GM18526 (cell line): ENCODE data around the gene CT45A1.
"Not testable (repeated sequence)": the region's sequence is repeated elsewhere in the genome, so short reads cannot be mapped to it uniquely, and the experiment has no call there.

Source experiments
- POLR2A ChIP-seq: IDR thresholded peaks from 3 replicates; pipeline ENCODE4 v1.6.1; 2011; ENCODE audit not compliant: insufficient read length; ENCODE audit errors: extremely low read depth

CT45A1 gene, protein sequence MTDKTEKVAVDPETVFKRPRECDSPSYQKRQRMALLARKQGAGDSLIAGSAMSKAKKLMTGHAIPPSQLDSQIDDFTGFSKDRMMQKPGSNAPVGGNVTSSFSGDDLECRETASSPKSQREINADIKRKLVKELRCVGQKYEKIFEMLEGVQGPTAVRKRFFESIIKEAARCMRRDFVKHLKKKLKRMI

DNA sequence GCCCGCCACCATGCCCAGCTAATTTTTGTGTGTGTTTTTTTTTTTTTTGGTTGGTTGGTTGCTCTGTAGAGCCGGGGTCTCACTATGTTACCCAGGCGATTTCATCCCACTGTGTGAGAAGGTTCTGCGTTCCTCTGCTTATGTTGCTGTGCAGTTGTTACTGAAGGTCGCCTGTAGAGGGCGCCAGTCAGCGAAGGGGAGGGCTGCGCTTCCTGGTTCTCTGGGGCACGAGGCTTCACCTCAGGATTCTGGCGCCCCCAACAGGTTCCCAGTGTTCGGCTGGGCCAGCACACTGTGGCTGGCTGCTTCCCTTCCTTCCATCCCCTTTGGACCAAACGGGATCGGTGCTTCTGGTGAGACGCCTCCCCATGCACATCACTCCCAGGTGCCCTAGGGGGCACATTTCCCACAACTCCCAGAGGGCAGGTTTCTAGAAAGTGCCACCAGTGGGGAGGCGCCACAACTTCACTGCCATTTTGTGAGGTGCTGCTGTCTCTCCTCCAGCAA, at the start of gene CT45A1:
TSS of gene CT45A1 (plus strand) at position 457 of the 507 bp plus-strand sequence. CDS start 5,302 bp downstream, outside the sequence.
- TF ChIP-seq POLR2A = not testable (repeated sequence)

DNA sequence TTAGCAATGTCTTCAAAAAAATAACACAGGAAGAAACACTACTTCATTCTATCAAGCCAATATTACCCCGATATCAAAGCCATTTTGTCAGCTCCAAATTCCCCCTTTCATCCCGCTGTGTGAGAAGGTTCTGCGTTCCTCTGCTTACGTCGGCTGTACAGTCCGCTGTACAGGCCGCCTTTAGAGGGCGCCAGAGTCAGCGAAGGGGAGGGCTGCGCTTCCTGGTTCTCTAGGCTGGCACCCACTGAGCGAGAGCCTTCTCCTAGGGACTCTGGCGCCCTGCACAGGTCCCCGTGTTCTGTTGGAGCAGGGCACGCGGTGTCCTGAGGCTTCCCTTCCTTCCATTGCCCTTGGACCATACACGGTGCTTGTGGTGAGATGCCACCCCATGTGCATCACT, 25.3 kb upstream of the CT45A1 start:
- TF ChIP-seq POLR2A = no peak

DNA sequence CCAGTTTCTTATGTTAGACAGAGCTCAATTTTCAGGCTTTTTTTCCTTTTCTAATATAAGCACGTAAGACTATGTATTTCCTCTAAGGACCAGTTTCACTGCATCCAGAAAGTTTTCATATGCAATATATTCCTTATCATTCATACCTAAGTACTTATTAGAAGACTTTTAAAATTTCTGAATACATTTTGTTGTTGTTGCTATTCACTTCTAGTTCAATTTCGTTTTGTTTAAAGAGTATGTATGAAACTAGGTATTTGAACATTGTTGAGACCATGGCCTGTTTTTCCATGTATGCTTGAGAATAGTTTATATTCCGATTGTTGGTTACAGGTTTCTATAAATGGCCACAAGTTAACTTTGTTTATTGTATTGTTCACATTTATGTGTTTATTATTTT, 18.0 kb upstream of the CT45A1 start:
- TF ChIP-seq POLR2A = no peak

DNA sequence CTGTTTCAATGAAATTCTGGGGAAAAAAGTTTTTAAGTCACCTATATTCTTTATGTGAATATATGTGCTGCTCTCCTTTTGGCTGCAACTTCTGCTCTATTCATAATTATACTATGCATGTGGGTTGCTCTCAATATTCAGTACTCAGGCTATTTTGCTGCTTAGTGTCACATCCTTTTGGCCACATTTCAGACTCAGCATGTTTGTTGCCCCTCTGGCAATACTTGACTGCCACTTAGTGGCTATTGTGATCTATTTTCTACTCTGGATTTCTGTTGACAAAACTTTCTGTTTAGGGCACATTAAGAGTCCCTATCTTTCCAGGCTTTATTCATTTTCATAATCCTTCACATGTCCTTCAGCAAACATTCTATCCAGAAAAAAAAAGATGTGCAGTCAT, 15.8 kb upstream of the CT45A1 start:
- no peak for TF ChIP-seq POLR2A

DNA sequence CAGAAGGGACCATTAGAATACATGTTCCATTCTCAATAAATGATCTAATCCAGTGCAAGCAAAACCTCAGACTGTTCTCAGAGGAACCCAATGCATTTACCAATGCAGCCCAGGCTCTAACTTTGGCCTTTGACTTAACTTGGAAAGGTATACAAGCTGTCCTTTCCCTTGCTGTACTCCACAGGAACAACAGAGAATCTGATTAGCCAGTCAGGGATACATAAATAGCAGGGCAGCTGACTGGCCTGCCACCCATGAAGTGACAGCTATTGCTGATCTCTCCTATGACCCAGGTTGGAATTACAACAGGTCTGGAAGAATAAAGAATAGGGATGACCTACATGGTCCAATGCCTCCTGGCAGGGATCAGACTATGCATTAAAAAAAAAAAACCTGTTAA, 14.5 kb upstream of the CT45A1 start:
- TF ChIP-seq POLR2A = no peak

DNA sequence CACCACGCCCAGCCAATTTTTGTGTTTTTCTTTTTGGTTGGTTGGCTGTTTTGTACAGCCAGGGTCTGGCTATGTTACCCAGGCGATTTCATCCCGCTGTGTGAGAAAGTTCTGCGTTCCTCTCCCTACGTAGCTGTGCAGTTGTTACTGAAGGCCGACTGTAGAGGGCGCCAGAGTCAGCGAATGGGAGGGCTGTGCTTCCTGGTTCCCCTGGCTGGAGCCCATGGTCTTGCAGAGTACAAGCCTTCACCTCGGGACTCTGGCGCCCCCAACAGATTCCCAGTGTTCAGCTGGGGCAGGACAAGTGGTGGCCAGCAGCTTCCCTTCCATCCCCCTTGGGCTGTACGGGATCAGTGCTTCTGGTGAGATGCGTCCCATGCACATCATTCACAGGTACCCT, 5.6 kb upstream of the CT45A1 start:
- no peak for TF ChIP-seq POLR2A

DNA sequence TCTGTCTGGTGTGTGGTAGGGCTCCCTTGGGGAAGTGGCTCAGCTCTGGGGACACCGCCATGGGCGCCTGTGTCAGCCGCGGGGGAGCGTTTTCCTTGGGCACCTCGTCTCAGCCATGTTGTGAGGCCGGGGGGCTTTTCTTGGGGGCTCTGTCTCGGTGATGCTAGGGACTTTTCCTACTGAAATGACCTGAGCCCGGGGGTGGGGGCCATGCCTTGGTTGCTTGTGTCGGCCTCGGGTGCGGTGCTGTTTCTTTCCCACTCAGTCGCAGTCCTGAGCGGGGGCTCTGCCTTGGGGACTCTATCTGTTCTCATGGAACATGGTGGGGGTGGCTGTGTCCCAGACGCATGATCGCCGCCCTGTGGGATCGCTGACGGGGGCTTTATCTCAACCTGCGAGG, 356 bp downstream of the CT45A1 start:
- TF ChIP-seq POLR2A = no peak

DNA sequence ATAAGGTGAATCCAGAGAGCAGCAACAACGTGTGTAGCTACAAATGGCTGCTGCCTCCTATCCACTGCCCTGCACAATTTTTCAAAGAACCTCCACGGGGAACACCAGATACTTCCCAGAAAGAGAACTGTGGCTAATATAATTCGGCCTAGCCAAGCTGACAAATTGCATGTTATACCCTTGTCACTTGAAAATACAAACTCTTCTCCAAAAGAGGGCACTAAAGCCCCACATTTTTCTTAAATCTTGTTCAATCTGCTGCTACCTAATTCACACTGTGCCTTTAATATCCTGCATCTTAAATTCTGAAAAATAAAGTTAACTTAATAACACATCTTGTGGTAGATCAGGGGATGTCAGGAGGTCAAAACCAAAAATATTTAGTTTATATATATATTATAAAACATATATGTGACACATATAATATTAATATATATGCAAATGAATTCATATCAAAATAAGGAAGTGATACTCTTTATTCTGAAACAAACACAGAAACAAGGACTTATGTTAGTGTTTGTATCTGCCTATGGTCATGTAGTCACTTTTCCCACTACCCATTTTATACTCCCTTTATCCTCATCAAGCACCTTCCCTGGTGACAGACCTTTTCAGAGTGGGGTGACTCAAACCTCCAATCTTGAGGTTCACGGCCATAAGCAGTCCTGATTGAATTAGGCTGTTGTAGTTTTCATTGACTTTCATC, 24.1 kb downstream of the CT45A1 start:
- TF ChIP-seq POLR2A = no peak

DNA sequence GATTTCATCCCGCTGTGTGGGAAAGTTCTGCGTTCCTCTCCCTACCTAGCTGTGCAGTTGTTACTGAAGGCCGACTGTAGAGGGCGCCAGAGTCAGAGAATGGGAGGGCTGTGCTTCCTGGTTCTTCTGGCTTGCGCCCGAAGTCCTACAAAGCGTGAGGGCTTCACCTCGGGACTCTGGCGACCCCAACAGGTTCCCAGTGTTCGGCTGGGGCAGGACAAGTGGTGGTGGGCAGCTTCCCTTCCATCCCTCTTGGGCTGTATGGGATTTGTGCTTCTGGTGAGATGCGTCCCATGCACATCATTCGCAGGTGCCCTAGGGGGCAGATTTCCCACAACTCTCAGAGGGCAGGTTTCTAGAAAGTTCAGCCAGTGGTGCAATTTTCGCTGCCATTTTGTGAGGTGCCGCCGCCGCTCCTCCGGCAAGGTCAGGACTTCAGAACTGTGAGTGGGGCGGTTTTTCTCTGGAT, 27.3 kb downstream of the CT45A1 start:
- TF ChIP-seq POLR2A = no peak

DNA sequence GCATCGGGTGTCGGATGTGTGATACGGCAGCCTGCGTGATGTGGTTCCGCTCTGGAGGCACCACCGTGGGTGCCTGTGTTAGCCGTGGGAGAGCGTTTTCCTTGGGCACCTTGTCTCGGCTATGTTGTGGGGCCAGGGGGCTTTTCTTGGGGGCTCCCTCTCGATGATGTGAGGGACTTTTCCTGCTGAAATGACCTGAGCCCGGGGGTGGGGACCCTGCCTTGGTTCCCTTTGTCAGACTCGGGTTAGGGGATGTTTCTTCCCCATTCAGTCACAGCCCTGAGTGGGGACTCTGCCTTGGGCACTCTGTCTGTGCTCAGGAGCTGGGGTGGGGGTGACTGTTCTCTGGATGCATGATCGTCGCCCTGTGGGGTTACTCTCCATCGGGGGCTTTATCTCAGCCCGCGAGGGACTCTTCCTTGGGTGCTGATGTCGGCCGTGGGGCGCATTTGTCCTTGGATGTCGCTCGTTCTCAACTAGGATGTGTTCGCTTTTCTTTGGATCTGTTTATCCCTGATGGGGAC, 27.8 kb downstream of the CT45A1 start:
- no peak for TF ChIP-seq POLR2A

DNA sequence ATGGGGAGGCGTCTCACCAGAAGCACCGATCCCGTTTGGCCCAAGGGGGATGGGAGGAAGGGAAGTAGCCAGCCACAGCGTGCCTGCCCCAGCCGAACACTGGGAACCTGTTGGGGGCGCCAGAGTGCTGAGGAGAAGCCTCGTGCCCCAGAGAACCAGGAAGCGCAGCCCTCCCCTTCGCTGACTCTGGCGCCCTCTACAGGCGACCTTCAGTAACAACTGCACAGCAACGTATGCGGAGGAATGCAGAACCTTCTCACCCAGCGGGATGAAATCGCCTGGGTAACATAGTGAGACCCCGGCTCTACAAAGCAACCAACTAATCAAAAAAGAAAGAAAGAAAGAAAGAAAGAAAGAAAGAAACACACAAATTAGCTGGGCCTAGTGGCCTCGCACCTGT, 54.7 kb downstream of the CT45A1 start, which contains the start of gene CT45A3:
TSS of gene CT45A3 (minus strand) at position 101 of the 400 bp plus-strand sequence. CDS start 3,747 bp downstream, outside the sequence.
- TF ChIP-seq POLR2A = not testable (repeated sequence)
